CD14-positive monocyte (primary cell): ENCODE data around the gene GALNTL6. TPM values are rescaled to one million over a fixed set of nuclear protein-coding genes. Genes with fewer than 3 reads are reported as not detected.

Experiments
- DNase-seq, 3 donors: peaks; one replicate each; pipeline ENCODE4 v3.0.0-alpha.2; 2011 to 2022
- H2AFZ ChIP-seq: 2 replicates; pipeline ENCODE4 v1.6.0; 2012; ENCODE audit warnings: mild to moderate bottlenecking, low read depth, low read length, inconsistent platforms; ENCODE audit not compliant: insufficient read depth, poor library complexity, severe bottlenecking
- H3K27ac ChIP-seq, 2 donors: 1 replicate in 1 of 2; 2 replicates in 1 of 2; pipeline ENCODE4 v1.5.1; 2012 to 2013; ENCODE audit warnings: low read length in 2 of 2, control low read depth in 1 of 2, inconsistent platforms in 1 of 2, low read depth in 1 of 2, mild to moderate bottlenecking in 1 of 2
- H3K27me3 ChIP-seq, 2 donors: one replicate each; pipeline versions ENCODE4 v1.6.0 to v1.6.1; 2011 to 2013; ENCODE audit warnings: low read length in 2 of 2; ENCODE audit not compliant: control insufficient read depth in 2 of 2, insufficient read depth in 2 of 2
- H3K36me3 ChIP-seq, 2 donors: replicated peaks in 1 of 2; 1 replicate in 1 of 2; 2 replicates in 1 of 2; pipeline versions ENCODE4 v1.5.1 to v1.6.1; 2012 to 2013; ENCODE audit warnings: low read length in 2 of 2, control low read depth in 1 of 2, inconsistent platforms in 1 of 2, mild to moderate bottlenecking in 1 of 2; ENCODE audit not compliant: insufficient read depth in 2 of 2, control insufficient read depth in 1 of 2
- H3K4me1 ChIP-seq, 2 donors: 1 replicate in 1 of 2; 2 replicates in 1 of 2; pipeline versions ENCODE4 v1.5.1 to v1.6.1; 2012 to 2013; ENCODE audit warnings: low read length in 2 of 2, control low read depth in 1 of 2, inconsistent platforms in 1 of 2, mild to moderate bottlenecking in 1 of 2, moderate library complexity in 1 of 2; ENCODE audit not compliant: insufficient read depth in 2 of 2, control insufficient read depth in 1 of 2
- H3K4me2 ChIP-seq: replicated peaks from 2 replicates; pipeline ENCODE3; 2012; ENCODE audit warnings: low read length, moderate library complexity, mild to moderate bottlenecking; ENCODE audit not compliant: poor library complexity, severe bottlenecking; ENCODE audit errors: extremely low read depth
- H3K4me3 ChIP-seq, 3 experiments: fragments of 200-600 bp in 1 of 3; sonication (generic) in 1 of 3; replicated peaks in 1 of 3; 1 replicate in 2 of 3; 2 replicates in 1 of 3; pipeline ENCODE4 v1.5.1; 2011 to 2013; ENCODE audit warnings: low read length in 3 of 3, mild to moderate bottlenecking in 3 of 3, control low read depth in 2 of 3, low read depth in 2 of 3, inconsistent platforms in 1 of 3, moderate library complexity in 1 of 3
- H3K79me2 ChIP-seq: 2 replicates; pipeline ENCODE4 v1.6.0; 2012; ENCODE audit warnings: mild to moderate bottlenecking, control low read depth, inconsistent platforms, low read length, moderate library complexity; ENCODE audit not compliant: insufficient read depth
- H3K9ac ChIP-seq: 2 replicates; pipeline ENCODE4 v1.6.0; 2017; ENCODE audit warnings: low read length, mild to moderate bottlenecking; ENCODE audit not compliant: insufficient read depth, poor library complexity, severe bottlenecking
- H3K9me3 ChIP-seq, 2 donors: replicated peaks in 1 of 2; 1 replicate in 1 of 2; 2 replicates in 1 of 2; pipeline versions ENCODE4 v1.5.1 to v1.6.1; 2012 to 2013; ENCODE audit warnings: low read length in 2 of 2, control low read depth in 1 of 2; ENCODE audit not compliant: control insufficient read depth in 1 of 2, insufficient read depth in 1 of 2
- H4K20me1 ChIP-seq: 2 replicates; pipeline ENCODE4 v1.6.0; 2012; ENCODE audit warnings: mild to moderate bottlenecking, low read length, control low read depth, moderate library complexity; ENCODE audit not compliant: insufficient read depth
- H3K27ac Mint-ChIP-seq, 7 donors: one replicate each; pipeline ENCODE4 v1.8.0; 2020; ENCODE audit warnings: mild to moderate bottlenecking in 7 of 7, mixed read lengths in 7 of 7, moderate library complexity in 6 of 7, inconsistent platforms in 2 of 7
- H3K27me3 Mint-ChIP-seq, 3 donors: one replicate each; pipeline ENCODE4 v1.8.0; 2021 to 2022; ENCODE audit warnings: low read depth in 3 of 3, mild to moderate bottlenecking in 3 of 3, mixed read lengths in 3 of 3, moderate library complexity in 3 of 3, inconsistent platforms in 1 of 3
- H3K36me3 Mint-ChIP-seq, 2 donors: one replicate each; pipeline ENCODE4 v1.8.0; 2020; ENCODE audit warnings: mixed read lengths in 2 of 2, inconsistent platforms in 1 of 2, mild to moderate bottlenecking in 1 of 2
- H3K4me1 Mint-ChIP-seq: one replicate; pipeline ENCODE4 v1.8.0; 2020; ENCODE audit warnings: mild to moderate bottlenecking, mixed read lengths
- H3K4me3 Mint-ChIP-seq, 2 donors: one replicate each; pipeline ENCODE4 v1.8.0; 2020; ENCODE audit warnings: mild to moderate bottlenecking in 2 of 2, mixed read lengths in 2 of 2, moderate library complexity in 1 of 2
- H3K9me3 Mint-ChIP-seq, 7 donors: one replicate each; pipeline ENCODE4 v1.8.0; 2020 to 2022; ENCODE audit warnings: mixed read lengths in 7 of 7, mild to moderate bottlenecking in 6 of 7, moderate library complexity in 6 of 7, inconsistent platforms in 2 of 7
- WGBS: methylation state at CpG from one replicate; pipeline ENCODE4 v1.1.5; 2013; ENCODE audit warnings: missing lambda C conversion rate; ENCODE audit not compliant: insufficient coverage; 5-methylcytosine and 5-hydroxymethylcytosine counted together
- intact Hi-C, 2 donors: fragments of 100-400 bp; cut with micrococcal nuclease; formaldehyde crosslinking; loops; one replicate each; pipeline versions ENCODE4 v1.15.0 to v1.15.1; 2023
- polyA plus RNA-seq, 3 donors: library from polyadenylated mRNA; depleted of rRNA in 1 of 3; unstranded in 2 of 3; stranded (reverse) in 1 of 3; fragments of 300-500 nt in 2 of 3; fragments of >200 nt in 1 of 3; fragmentation: Illumina TruSeq in 2 of 3; gene quantifications; 1 replicate in 2 of 3; 2 replicates in 1 of 3; pipeline ENCODE4 v1.2.3, GENCODE V29; 2012 to 2021
- TF ChIP-seq, protein P1 (sequence below): fragments of 200-600 bp; IDR thresholded peaks from one replicate; pipeline ENCODE4 v1.8.0; 2022; ENCODE audit warnings: antibody characterized with exemption, mild to moderate bottlenecking

Gene GALNTL6
- polyA plus RNA-seq, 3 donors: 0.05 TPM; not detected in 2

DNA sequence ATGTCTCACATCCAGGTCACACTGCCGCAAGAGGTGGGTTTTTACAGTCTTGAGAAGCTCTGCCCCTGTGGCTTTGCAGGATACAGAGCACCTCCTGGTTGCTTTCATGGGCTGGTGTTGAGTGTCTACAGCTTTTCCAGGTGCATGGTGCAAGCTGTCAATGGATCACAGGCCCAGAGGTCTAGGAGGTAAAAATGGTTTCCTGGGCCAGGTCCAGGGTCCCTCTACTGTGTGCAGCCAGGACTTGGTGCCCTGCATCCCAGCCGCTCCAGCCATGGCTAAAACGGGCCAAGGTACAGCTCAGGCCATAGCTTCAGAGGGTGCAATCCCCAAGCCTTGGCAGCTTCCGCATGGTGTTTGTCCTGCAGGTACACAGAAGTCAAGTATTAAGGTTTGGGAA is 921.4 kb downstream of the GALNTL6 start:
- H3K9me3 Mint-ChIP-seq: peaks cover 43 to 63% (median 57%) of the 10 kb centered on the region in 7 donors
- no peaks in the 10 kb centered on the region for H3K4me1 Mint-ChIP-seq
- 89% methylated on average over 3 of the region's 4 CpGs for WGBS

DNA sequence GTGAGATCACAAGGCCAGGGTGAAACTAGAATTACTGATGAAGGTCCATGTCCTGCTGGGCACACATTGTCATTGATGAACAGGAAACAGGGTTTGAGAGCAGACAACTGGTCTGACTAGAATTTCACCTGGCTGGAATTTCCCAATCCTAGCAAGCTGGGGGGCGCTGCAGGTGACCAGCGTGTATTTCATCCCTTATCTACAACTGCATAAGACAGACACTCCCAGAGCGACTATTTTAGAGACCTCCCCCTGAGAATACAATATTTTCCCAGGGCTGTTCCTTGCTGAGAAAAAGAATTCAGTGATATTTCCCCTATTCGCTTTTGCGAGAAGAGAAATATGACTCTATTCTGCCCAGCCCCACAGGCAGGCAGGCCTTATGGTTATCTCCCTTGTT is 922.8 kb downstream of the GALNTL6 start:
- H3K27ac Mint-ChIP-seq: no peak overlapping the region
- H3K27me3 Mint-ChIP-seq: peaks cover 0 to 1% (median 0%) of the 10 kb centered on the region in 3 donors
- H3K9me3 ChIP-seq: peaks cover 28 to 52% of the 10 kb centered on the region in 2 donors
- H3K4me1 Mint-ChIP-seq: no peaks in the 10 kb centered on the region
- no peak overlapping the region for H3K4me3 ChIP-seq
- TF ChIP-seq, protein P1, sequence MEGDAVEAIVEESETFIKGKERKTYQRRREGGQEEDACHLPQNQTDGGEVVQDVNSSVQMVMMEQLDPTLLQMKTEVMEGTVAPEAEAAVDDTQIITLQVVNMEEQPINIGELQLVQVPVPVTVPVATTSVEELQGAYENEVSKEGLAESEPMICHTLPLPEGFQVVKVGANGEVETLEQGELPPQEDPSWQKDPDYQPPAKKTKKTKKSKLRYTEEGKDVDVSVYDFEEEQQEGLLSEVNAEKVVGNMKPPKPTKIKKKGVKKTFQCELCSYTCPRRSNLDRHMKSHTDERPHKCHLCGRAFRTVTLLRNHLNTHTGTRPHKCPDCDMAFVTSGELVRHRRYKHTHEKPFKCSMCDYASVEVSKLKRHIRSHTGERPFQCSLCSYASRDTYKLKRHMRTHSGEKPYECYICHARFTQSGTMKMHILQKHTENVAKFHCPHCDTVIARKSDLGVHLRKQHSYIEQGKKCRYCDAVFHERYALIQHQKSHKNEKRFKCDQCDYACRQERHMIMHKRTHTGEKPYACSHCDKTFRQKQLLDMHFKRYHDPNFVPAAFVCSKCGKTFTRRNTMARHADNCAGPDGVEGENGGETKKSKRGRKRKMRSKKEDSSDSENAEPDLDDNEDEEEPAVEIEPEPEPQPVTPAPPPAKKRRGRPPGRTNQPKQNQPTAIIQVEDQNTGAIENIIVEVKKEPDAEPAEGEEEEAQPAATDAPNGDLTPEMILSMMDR: no peak
- no peaks in the 10 kb centered on the region for H3K79me2 ChIP-seq
- H3K36me3 Mint-ChIP-seq: peaks cover 0 to 3% of the 10 kb centered on the region in 2 donors
- no peak overlapping the region for H3K4me2 ChIP-seq
- no peak overlapping the region for H2AFZ ChIP-seq
- H3K4me3 Mint-ChIP-seq: no peak overlapping the region
- no peaks in the 10 kb centered on the region for H3K36me3 ChIP-seq
- no peaks in the 10 kb centered on the region for H3K4me1 ChIP-seq
- no peak overlapping the region for H3K27ac ChIP-seq
- no peak overlapping the region for H3K9ac ChIP-seq
- peaks cover 45 to 58% (median 54%) of the 10 kb centered on the region in 7 donors for H3K9me3 Mint-ChIP-seq
- no peak for DNase-seq
- 100% methylated on average over 2 of the region's 5 CpGs for WGBS
- no peaks in the 10 kb centered on the region for H4K20me1 ChIP-seq
- H3K27me3 ChIP-seq: no peaks in the 10 kb centered on the region
- intact Hi-C loops: no loop called here

More for the DNA sequence above, 921.4 kb downstream of the GALNTL6 start:
- peaks cover 28 to 52% of the 10 kb centered on the region in 2 donors for H3K9me3 ChIP-seq
- peaks cover 0 to 3% of the 10 kb centered on the region in 2 donors for H3K36me3 Mint-ChIP-seq
- no peak overlapping the region for H3K4me3 Mint-ChIP-seq
- H3K27me3 Mint-ChIP-seq: peaks cover 0 to 1% (median 0%) of the 10 kb centered on the region in 3 donors
- intact Hi-C loops: no loop called here
- H2AFZ ChIP-seq: no peak overlapping the region
- H3K79me2 ChIP-seq: no peaks in the 10 kb centered on the region
- DNase-seq: no peak
- no peaks in the 10 kb centered on the region for H3K4me1 ChIP-seq
- no peak overlapping the region for H3K27ac ChIP-seq
- no peaks in the 10 kb centered on the region for H4K20me1 ChIP-seq
- no peaks in the 10 kb centered on the region for H3K36me3 ChIP-seq
- TF ChIP-seq, protein P1: no peak
- H3K4me3 ChIP-seq: no peak overlapping the region
- H3K27ac Mint-ChIP-seq: no peak overlapping the region
- no peaks in the 10 kb centered on the region for H3K27me3 ChIP-seq
- no peak overlapping the region for H3K9ac ChIP-seq
- no peak overlapping the region for H3K4me2 ChIP-seq
